Tibial nerve (tissue), 3 donors: Measurements from ENCODE around the gene FAM236B.
"Not testable (repeated sequence)": the region's sequence is repeated elsewhere in the genome, so short reads cannot be mapped to it uniquely, and the experiment has no call there.

ENCODE experiments used
- CTCF ChIP-seq, 5 experiments: fragments of 200-600 bp in 3 of 5; fragments of 450-650 bp in 2 of 5; sonication (generic) in 3 of 5; IDR thresholded peaks; one replicate each; pipeline ENCODE4 v1.5.1; 2016 to 2019; ENCODE audit warnings: antibody characterized with exemption in 5 of 5, mild to moderate bottlenecking in 3 of 5, moderate library complexity in 2 of 5
- POLR2A ChIP-seq, 2 donors: fragments of 450-650 bp; IDR thresholded peaks; one replicate each; pipeline ENCODE4 v1.6.1; 2017; ENCODE audit warnings: antibody characterized with exemption in 2 of 2, mild to moderate bottlenecking in 2 of 2, moderate library complexity in 2 of 2

- TF ChIP-seq CTCF, POLR2A (IDR thresholded peaks at IDR 0.05): not testable (repeated sequence)
Observed at GRCh38 chrX:72808110-72808509, 25.6 kb upstream of the FAM236B start, which contains the start of gene FAM236D.
